Skeletal muscle satellite cell (primary cell): ENCODE measurements around the gene BICD1. TPM values are rescaled to one million over a fixed set of nuclear protein-coding genes. Genes with fewer than 3 reads are reported as not detected.

Source experiments
- H3K27me3 ChIP-seq: 2 replicates; pipeline ENCODE4 v1.7.0; 2013; ENCODE audit warnings: low read length; ENCODE audit not compliant: control insufficient read depth, insufficient read depth
- H3K36me3 ChIP-seq: 2 replicates; pipeline ENCODE4 v1.7.0; 2013; ENCODE audit warnings: mild to moderate bottlenecking, control low read depth, low read length; ENCODE audit not compliant: insufficient read depth
- H3K4me1 ChIP-seq: 2 replicates; pipeline ENCODE4 v1.7.0; 2013; ENCODE audit warnings: low read length; ENCODE audit not compliant: control insufficient read depth, insufficient read depth
- H3K4me2 ChIP-seq: 2 replicates; pipeline ENCODE4 v1.7.0; 2013; ENCODE audit warnings: mild to moderate bottlenecking, low read length
- H3K4me3 ChIP-seq: 2 replicates; pipeline ENCODE4 v1.7.0; 2013; ENCODE audit warnings: low read length
- H3K9ac ChIP-seq: 2 replicates; pipeline ENCODE4 v1.7.0; 2013; ENCODE audit warnings: mild to moderate bottlenecking, low read depth, low read length, moderate library complexity
- H3K9me3 ChIP-seq: replicated peaks from 2 replicates; pipeline ENCODE4 v1.7.0; 2013; ENCODE audit warnings: mild to moderate bottlenecking, control low read depth, low read length
- small RNA-seq: library from RNA; depleted of rRNA; stranded (forward); fragments of <200 nt; gene quantifications from one replicate; pipeline ENCODE3, GENCODE V24; 2012

The BICD1 gene

GRCh38 chr12:32423559-32423958 is 316.9 kb downstream of the BICD1 start:
- no peaks in the 10 kb centered on the region for H3K27me3 ChIP-seq
- H3K4me3 ChIP-seq: no peak overlapping the region
- peaks cover 19% of the 10 kb centered on the region for H3K4me1 ChIP-seq
- no peaks in the 10 kb centered on the region for H3K9me3 ChIP-seq
- H3K9ac ChIP-seq: no peak overlapping the region
- H3K36me3 ChIP-seq: no peaks in the 10 kb centered on the region
- H3K4me2 ChIP-seq: no peak overlapping the region

- Histone ChIP-seq H3K27me3 (no peaks in the 10 kb centered on the region), H3K4me2 (no peak overlapping the region), H3K4me1 (peaks cover 15% of the 10 kb centered on the region), H3K9me3 (no peaks in the 10 kb centered on the region), H3K9ac (no peak overlapping the region), H3K4me3 (no peak overlapping the region), H3K36me3 (no peaks in the 10 kb centered on the region)
Measured at GRCh38 chr12:32431025-32431424, 324.4 kb downstream of the BICD1 start.

Small RNAs within 50 kb of the gene (small RNA-seq; reads per million reads assigned to genes)
- gene AC048344.2: not detected
- not detected for gene AC048344.3
- gene RF00019: not detected
